T47D (cell line): ENCODE data around the gene SCNN1A.

Source experiments
- DNase-seq, 2 experiments: peaks; one replicate each; pipeline versions ENCODE4 v3.0.0 to v3.0.0-alpha.2; 2011 to 2012; ENCODE audit warnings: low read depth in 1 of 2, low spot score in 1 of 2
- JUND ChIP-seq: IDR thresholded peaks from 2 replicates; pipeline ENCODE4 v1.6.1; 2012; ENCODE audit warnings: low read depth
- in situ Hi-C: cut with HindIII; loops from 2 replicates; pipeline ENCODE4 v1.10.0; 2016; ENCODE audit warnings: low sequenced_read_pairs, low pct_unique_long_range_greater_than_20kb

SCNN1A gene

DNA sequence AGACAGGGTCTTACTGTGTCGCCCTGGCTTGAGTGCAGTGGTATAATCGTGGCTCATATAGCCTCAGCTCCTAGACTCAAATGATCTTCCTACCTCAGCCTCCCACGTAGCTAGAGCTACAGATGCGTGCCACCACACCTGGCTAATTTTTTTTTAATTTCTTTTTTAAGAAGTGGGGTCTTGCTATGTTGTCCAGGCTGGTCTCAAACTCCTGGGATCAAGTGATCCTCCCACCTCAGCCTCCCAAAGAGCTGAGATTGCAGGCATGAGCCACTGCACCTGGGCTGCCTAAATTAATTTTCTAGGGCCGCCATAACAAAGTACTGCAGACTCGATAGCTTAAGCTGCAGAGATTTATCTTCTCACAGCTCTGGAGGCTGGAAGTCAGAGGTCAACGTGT lies 17.7 kb upstream of the SCNN1A start:
- in situ Hi-C loops: no loop called here
- DNase-seq: no peak
- no peak for TF ChIP-seq JUND

DNA sequence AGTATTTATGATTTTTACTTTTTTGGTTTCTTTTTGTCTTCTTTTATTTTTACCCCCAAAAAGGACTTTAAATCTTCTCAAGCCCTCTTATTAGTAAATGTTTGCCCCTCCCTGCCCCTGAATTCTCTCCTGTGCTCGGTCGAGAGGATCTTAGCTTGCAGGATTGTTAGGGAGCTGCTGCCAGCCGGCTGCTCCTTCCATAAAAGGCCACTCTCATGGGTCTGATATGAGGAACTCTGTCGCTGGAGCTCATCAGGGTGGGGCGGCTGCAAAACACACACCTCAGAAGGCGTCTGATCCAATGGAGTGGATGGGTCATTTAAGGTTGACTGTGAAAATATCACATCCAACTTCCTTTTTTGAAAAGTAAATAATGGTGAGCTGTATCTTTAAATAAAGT lies 17.1 kb upstream of the SCNN1A start:
- no peak for DNase-seq
- no peak for TF ChIP-seq JUND
- in situ Hi-C loops: no loop called here

DNA sequence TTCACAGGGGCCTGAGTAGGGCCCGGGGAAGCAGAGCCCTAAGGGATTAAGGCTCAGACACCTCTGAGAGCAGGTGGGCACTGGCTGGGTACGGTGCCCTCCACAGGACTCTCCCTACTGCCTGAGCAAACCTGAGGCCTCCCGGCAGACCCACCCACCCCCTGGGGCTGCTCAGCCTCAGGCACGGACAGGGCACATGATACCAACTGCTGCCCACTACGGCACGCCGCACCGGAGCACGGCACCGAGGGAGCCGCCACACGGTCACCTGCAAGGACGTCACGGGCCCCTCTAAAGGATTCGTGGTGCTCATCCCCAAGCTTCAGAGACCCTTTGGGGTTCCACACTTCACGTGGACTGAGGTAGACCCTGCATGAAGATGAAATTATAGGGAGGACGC lies 15.7 kb upstream of the SCNN1A start:
- in situ Hi-C loops: no loop called here
- DNase-seq: no peak
- TF ChIP-seq JUND: no peak

DNA sequence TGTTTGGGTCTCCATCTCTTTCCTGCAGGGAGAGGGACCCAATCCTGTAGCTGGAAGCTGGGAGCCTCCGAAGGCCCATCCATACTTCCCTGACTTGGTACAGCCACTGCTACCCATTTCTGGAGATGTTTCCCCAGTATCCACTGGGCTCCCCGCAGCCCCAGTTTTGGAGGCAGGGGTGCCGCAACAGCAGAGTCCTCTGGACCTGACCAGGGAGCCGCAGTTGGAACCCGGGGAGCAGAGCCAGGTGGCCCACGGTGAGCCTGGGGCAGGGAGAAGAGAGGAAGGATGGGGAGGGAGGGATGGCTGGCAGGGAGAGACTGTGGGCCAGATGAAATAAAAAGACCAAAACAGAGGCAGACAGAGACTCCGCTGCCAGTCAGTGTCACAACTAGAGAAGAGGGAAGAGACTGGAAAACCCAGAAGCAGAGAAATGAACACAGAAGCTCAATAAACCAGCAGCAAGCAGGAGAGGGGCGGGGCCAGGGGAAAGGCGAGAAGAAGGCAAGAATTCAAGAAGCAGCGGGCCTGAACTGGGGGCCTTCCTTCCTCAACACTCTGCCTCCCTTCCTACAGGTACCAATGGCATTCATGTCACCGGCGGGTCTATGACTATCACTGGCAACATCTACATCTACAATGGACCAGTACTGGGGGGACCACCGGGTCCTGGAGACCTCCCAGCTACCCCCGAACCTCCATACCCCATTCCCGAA lies 14.9 kb upstream of the SCNN1A start:
- no peak for TF ChIP-seq JUND
- in situ Hi-C loops: no loop called here
- no peak for DNase-seq

- in situ Hi-C loops: no loop called here
- no peak for DNase-seq
- no peak for TF ChIP-seq JUND
Observed at GRCh38 chr12:6387541-6387940, 12.2 kb upstream of the SCNN1A start.

DNA sequence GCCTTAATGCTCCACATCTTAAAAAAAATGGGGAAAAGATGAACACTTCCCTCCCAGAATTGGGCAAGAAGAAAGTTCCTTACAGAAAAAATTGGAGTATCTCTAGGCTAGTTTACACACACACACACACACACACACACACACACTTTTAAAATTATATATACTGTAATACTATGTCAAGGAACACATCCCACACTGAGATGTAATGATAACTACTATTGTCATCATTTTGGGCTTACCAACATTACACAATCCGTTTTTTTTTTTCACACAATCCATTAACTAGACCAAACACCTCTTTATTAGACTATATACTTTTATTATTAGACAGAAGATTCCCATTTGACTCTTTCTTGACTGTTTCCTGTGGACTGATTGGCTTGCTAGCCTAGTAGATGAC lies 11.1 kb upstream of the SCNN1A start:
- TF ChIP-seq JUND: no peak
- no peak for DNase-seq
- in situ Hi-C loops: no loop called here

DNA sequence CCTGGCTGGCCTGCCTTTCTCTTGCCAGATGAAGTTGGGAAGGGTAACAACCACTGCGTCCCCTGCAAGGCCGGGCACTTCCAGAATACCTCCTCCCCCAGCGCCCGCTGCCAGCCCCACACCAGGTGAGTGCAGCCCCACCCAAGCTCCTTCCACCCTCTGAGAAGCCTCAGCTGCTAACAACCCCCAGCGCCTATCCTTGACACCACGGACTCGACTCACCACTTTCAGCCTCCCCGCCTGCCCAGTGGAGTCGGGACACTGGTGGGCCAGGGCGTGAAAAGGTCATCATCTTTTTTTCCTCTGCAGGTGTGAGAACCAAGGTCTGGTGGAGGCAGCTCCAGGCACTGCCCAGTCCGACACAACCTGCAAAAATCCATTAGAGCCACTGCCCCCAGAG lies 10.7 kb upstream of the SCNN1A start:
- no peak for TF ChIP-seq JUND
- DNase-seq: no peak
- in situ Hi-C loops: no loop called here

DNA sequence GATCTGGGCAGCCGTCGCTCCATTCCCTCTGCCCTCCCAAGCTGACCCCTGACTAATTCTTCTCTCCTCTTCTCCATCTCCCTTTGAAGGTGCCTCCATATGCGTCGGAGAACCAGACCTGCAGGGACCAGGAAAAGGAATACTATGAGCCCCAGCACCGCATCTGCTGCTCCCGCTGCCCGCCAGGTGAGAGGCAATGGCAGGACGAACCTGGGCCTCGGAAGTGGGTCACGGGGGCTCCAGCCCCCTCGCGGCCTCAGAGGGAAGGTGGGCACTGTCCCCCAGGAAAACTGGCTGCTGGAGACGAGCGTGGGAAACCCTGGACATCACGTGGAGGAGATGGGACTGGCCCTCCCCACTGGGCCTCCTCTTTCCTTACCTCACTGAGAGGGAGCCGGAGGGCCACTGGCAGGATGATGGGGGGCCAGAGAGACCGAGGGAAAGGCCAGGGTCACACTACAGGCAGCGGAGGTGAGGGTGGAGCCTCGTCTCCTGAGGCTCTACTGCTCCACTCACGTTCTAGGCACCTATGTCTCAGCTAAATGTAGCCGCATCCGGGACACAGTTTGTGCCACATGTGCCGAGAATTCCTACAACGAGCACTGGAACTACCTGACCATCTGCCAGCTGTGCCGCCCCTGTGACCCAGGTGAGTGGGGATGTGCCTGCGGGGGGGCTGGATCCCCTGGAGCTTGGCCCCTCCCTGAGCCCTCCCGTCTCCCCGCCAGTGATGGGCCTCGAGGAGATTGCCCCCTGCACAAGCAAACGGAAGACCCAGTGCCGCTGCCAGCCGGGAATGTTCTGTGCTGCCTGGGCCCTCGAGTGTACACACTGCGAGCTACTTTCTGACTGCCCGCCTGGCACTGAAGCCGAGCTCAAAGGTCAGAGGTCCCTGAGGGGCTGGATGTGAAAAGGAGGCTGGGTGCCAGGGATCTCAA lies 9.4 kb upstream of the SCNN1A start:
- in situ Hi-C loops: no loop called here
- DNase-seq: no peak
- TF ChIP-seq JUND: no peak

DNA sequence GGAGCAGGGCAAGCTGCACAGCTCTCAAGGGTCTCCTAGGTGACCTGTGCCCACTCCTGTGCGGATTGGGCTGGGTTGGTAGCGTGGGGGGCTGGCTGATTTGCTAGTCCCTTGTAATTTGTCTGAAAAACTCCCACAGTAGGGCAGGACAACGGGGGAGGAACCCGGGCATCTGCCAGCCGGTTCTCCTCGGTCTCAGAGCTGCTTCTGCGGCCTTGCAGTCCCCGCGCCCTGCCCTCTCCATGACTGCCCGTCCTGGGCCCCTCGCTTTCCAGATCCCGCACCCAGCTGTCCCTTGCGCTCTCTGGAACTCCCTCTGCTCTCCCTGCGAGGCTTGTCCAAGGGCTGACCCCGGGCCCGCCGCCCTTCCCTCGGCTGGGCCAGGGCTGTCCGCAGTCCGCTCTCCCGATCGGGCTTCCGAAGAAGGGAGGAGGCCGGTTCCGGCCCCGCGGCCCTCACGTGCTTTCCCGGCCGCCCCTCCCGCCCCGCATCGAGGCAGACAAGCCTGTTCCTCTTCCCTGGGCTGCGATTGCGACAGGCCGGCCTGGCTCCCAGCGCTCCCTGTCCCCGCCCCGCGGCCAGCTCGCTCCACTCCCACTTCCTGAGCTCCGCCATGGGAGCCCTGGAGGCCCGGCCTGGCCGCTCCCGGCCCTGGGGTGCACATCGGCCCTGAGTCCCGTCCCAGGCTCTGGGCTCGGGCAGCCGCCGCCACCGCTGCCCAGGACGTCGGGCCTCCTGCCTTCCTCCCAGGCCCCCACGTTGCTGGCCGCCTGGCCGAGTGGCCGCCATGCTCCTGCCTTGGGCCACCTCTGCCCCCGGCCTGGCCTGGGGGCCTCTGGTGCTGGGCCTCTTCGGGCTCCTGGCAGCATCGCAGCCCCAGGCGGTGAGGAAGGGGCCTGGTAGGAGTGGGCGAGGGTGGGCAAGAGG lies 8.5 kb upstream of the SCNN1A start, which contains the start of gene LTBR:
Gene LTBR, plus strand, starts transcription at position 591 of the 927 bp plus-strand sequence. Its CDS starts 197 bp downstream, at position 788.
- TF ChIP-seq JUND: no peak

DNA sequence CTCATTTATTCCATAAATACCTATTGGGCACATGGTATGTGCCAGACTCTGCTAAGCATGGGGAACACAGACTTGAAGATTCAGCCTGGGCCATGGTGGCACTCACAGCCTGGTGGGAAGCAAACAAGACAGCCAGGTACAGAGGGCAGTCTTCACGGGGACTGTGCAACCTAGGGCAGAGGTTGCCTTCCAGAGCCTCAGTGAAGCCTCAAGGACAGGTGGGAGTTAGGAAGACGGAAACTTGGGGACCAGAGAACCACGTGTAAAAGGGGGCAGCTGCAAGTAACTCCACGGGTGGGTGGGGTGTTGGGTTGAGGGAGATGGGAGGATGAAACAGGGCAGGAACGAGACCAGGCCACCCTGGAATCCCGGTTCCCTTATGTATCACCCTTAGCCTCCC lies 7.6 kb upstream of the SCNN1A start:
- no peak for DNase-seq
- in situ Hi-C loops: no loop called here
- no peak for TF ChIP-seq JUND

More for the DNA sequence above, 8.5 kb upstream of the SCNN1A start, which contains the start of gene LTBR:
- in situ Hi-C loops: no loop called here
- DNase-seq: peak; percentile 54 to 88

- no peak for DNase-seq
- in situ Hi-C loops: no loop called here
- no peak for TF ChIP-seq JUND
Observed at GRCh38 chr12:6382371-6382770, 7.0 kb upstream of the SCNN1A start.

DNA sequence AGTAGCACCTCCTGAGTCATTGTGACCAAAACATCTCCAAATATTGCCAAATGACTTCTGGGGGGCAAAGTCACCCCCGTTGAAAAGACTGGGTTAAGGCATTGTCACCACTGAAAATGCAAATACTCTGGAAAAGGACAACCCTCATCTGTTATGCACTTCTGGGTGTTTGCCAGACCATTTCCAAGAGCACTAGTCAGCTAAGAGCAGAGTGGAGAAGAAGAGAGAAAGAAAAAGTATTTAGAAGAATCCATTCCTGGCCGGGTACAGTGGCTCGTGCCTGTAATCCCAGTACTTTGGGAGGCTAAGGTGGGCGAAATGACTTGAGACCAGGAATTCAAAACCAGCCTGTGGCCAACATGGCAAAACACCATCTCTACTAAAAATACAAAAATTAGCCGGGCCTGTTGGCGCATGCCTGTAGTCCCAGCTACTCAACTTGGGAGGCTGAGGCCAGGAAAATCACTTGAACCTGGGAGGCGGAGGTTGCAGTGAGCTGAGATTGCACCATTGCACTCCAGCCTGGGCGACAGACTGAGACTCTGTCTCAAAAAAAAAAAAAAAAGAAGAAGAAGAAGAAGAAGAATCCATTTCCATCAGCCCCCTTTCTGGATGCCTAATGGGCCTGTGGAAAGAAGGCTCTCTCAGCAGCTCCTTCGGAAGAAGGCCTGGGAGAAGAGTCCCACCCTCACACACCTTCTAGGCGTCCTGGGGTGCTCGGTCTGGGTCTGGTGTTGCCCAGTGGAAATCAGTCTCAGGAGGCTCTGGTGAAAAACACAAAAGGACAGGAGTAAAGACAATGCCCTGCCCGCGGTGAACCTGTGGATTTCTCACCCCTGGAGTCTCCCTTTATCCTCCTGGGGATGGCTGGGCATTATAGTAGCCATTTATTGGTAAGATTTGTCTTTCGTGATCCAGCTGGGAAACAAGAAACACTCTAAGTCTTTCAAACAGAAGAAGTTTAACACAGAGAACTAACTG lies 5.1 kb upstream of the SCNN1A start:
- DNase-seq: no peak
- in situ Hi-C loops: no loop called here
- no peak for TF ChIP-seq JUND
